GM12878 (cell line): Measurements from ENCODE around the gene NUDT22. TPM values are rescaled to one million over a fixed set of nuclear protein-coding genes. Genes with fewer than 3 reads are reported as not detected.

Experiments used
- BCL11A ChIP-seq: IDR thresholded peaks from 2 replicates; pipeline ENCODE4 v1.6.1; 2011; ENCODE audit warnings: low read depth, low read length
- BHLHE40 ChIP-seq, 2 experiments: fragments of 450-650 bp in 1 of 2; IDR thresholded peaks; 2 replicates each; pipeline ENCODE4 v1.6.1; 2011 to 2017; ENCODE audit warnings: low read depth in 2 of 2, borderline replicate concordance in 1 of 2, improper control_type of control experiment in 1 of 2, low read length in 1 of 2, mild to moderate bottlenecking in 1 of 2
- CBFB ChIP-seq: IDR thresholded peaks from 2 replicates; pipeline ENCODE4 v1.6.1; 2016; ENCODE audit warnings: antibody characterized with exemption, low read depth
- ELK1 ChIP-seq: IDR thresholded peaks from 2 replicates; pipeline ENCODE4 v1.6.1; 2012; ENCODE audit warnings: low read depth, low read length, improper control_type of control experiment
- EP300 ChIP-seq, 2 experiments: fragments of 150-350 bp in 1 of 2; IDR thresholded peaks; 2 replicates each; pipeline ENCODE4 v1.6.1; 2011 to 2012; ENCODE audit warnings: low read depth in 2 of 2, low read length in 2 of 2, borderline replicate concordance in 1 of 2, improper control_type of control experiment in 1 of 2, inconsistent platforms in 1 of 2; ENCODE audit not compliant: control insufficient read depth in 1 of 2
- ETV6 ChIP-seq, 2 experiments: fragments of 450-650 bp in 1 of 2; IDR thresholded peaks in 1 of 2; conservative IDR thresholded peaks in 1 of 2; 2 replicates each; pipeline ENCODE4 v1.6.1; 2014; ENCODE audit warnings: antibody characterized with exemption in 1 of 2, borderline replicate concordance in 1 of 2, low read depth in 1 of 2, mild to moderate bottlenecking in 1 of 2, moderate library complexity in 1 of 2
- GABPA ChIP-seq: IDR thresholded peaks from 2 replicates; pipeline ENCODE4 v1.6.1; 2014; ENCODE audit warnings: antibody characterized with exemption, low read depth, mild to moderate bottlenecking, inconsistent platforms
- GATAD2B ChIP-seq: fragments of 450-650 bp; conservative IDR thresholded peaks from 2 replicates; pipeline ENCODE4 v1.6.1; 2017; ENCODE audit warnings: low read depth, mild to moderate bottlenecking, moderate library complexity
- IKZF2 ChIP-seq, 2 experiments: fragments of 450-650 bp; IDR thresholded peaks; 2 replicates each; pipeline ENCODE4 v1.6.1; 2017; ENCODE audit warnings: mild to moderate bottlenecking in 2 of 2, moderate library complexity in 2 of 2
- NFYB ChIP-seq: IDR thresholded peaks from 2 replicates; pipeline ENCODE4 v1.6.1; 2011; ENCODE audit warnings: low read depth, mild to moderate bottlenecking, low read length, improper control_type of control experiment, moderate library complexity; ENCODE audit not compliant: insufficient read depth
- NRF1 ChIP-seq: conservative IDR thresholded peaks from 2 replicates; pipeline ENCODE4 v1.6.1; 2011; ENCODE audit warnings: mild to moderate bottlenecking, low read depth, low read length, improper control_type of control experiment
- PAX8 ChIP-seq: fragments of 450-650 bp; IDR thresholded peaks from 2 replicates; pipeline ENCODE4 v1.6.1; 2017; ENCODE audit warnings: mild to moderate bottlenecking, moderate library complexity
- PBX3 ChIP-seq: IDR thresholded peaks from 2 replicates; pipeline ENCODE4 v1.6.1; 2011; ENCODE audit warnings: mild to moderate bottlenecking, low read depth, low read length, moderate library complexity; ENCODE audit not compliant: insufficient replicate concordance
- RAD51 ChIP-seq: fragments of 450-650 bp; IDR thresholded peaks from 2 replicates; pipeline ENCODE4 v1.6.1; 2016; ENCODE audit warnings: moderate library complexity, mild to moderate bottlenecking, inconsistent platforms
- RUNX3 ChIP-seq: IDR thresholded peaks from 2 replicates; pipeline ENCODE4 v1.6.1; 2012; ENCODE audit warnings: low read length, inconsistent platforms
- TBL1XR1 ChIP-seq: IDR thresholded peaks from 2 replicates; pipeline ENCODE4 v1.6.1; 2012; ENCODE audit warnings: low read depth, low read length, improper control_type of control experiment
- YY1 ChIP-seq: IDR thresholded peaks from 2 replicates; pipeline ENCODE4 v1.6.1; 2011; ENCODE audit warnings: low read depth, mild to moderate bottlenecking, low read length
- ZBTB40 ChIP-seq: fragments of 450-650 bp; IDR thresholded peaks from 2 replicates; pipeline ENCODE4 v1.6.1; 2016; ENCODE audit warnings: mild to moderate bottlenecking, moderate library complexity, borderline replicate concordance
- ZNF207 ChIP-seq: fragments of 450-650 bp; IDR thresholded peaks from 2 replicates; pipeline ENCODE4 v1.6.1; 2014; ENCODE audit warnings: antibody characterized with exemption, mild to moderate bottlenecking, borderline replicate concordance
- ZNF217 ChIP-seq: fragments of 450-650 bp; IDR thresholded peaks from 2 replicates; pipeline ENCODE4 v1.6.1; 2017; ENCODE audit warnings: antibody characterized with exemption, mild to moderate bottlenecking
- polyA plus RNA-seq, 11 experiments: library from polyadenylated mRNA; depleted of rRNA in 4 of 11; unstranded in 6 of 11; stranded (reverse) in 5 of 11; fragments of >200 nt; fragmentation: Nextera tagmentation in 4 of 11; fragmentation: Illumina TruSeq in 1 of 11; extraction: Ambion mirVana in 4 of 11; extraction: Trizol in 1 of 11; gene quantifications; 1 replicate in 1 of 11; 2 replicates in 10 of 11; pipeline versions ENCODE4 v1.2.1 to v1.2.3, GENCODE V29; 2011 to 2016; ENCODE audit warnings: inconsistent platforms in 2 of 11, missing spikeins in 2 of 11, low read depth in 1 of 11
- total RNA-seq, 4 experiments: library from RNA; depleted of rRNA in 3 of 4; stranded (reverse); fragments of >200 nt in 3 of 4; fragmentation: Illumina TruSeq in 1 of 4; extraction: Trizol in 1 of 4; gene quantifications; 2 replicates each; pipeline versions ENCODE4 v1.2.1 to v1.2.3, GENCODE V29; 2013 to 2021

Gene NUDT22
- total and polyA plus RNA-seq, 10 of the 15 experiments (the other 5 are each of a cell fraction or from before 2014, with no cell fraction given): 6.7 to 115 (median 64.7) TPM

- no peak for TF ChIP-seq GABPA
- TF ChIP-seq ZNF207: peak; percentile 50; the same call in 1 of the 2 replicates
- no peak for TF ChIP-seq BHLHE40 (IDR thresholded peaks at IDR 0.05; ENCODE audit: borderline replicate concordance in 1 of 2, low read depth in 2 of 2, low read length in 1 of 2)
- TF ChIP-seq IKZF2 (IDR thresholded peaks at IDR 0.05): no peak
- no peak for TF ChIP-seq CBFB
- no peak for TF ChIP-seq BCL11A
- peak; percentile 65 for TF ChIP-seq RUNX3
- TF ChIP-seq ZBTB40: no peak
- TF ChIP-seq PBX3: no peak
- TF ChIP-seq ZNF217: no peak
- no peak for TF ChIP-seq PAX8
- TF ChIP-seq YY1: peak; percentile 84
- TF ChIP-seq NRF1: no peak
- no peak for TF ChIP-seq EP300 (IDR thresholded peaks at IDR 0.05; ENCODE audit: borderline replicate concordance in 1 of 2, control insufficient read depth in 1 of 2, low read depth in 2 of 2, low read length in 2 of 2)
- TF ChIP-seq RAD51: no peak
- TF ChIP-seq ELK1: no peak
- peak; percentile 87; the same call in 1 of the 2 replicates for TF ChIP-seq GATAD2B
- TF ChIP-seq TBL1XR1: no peak
- TF ChIP-seq ETV6 (conservative IDR thresholded peaks at IDR 0.05 in 1 of 2, IDR thresholded peaks at IDR 0.05 in 1 of 2; ENCODE audit: borderline replicate concordance in 1 of 2, low read depth in 1 of 2): peak in 1 of 2 experiments; percentile 17; a peak in 1 of 4 replicates
- TF ChIP-seq NFYB: peak; percentile 81; the same call in 1 of the 2 replicates
These were observed 4.3 kb downstream of the NUDT22 start, which contains the start of gene DNAJC4 (continued) for GRCh38 chr11:64230171-64230984.
